GM12891 (cell line): ENCODE measurements around the gene ARF1.

Source experiments
- DNase-seq: peaks from one replicate; pipeline ENCODE4 v3.0.0; 2011; ENCODE audit warnings: low spot score; ENCODE audit not compliant: insufficient read length
- FAIRE-seq: peaks from 2 replicates; lab custom pipeline; 2011; peaks lifted over from hg19 to GRCh38; lab: Jason Lieb, UNC
- PAX5 ChIP-seq: IDR thresholded peaks from 2 replicates; pipeline ENCODE4 v1.6.1; 2011; ENCODE audit warnings: low read length, moderate library complexity, mild to moderate bottlenecking; ENCODE audit not compliant: insufficient read depth, severe bottlenecking
- POLR2A ChIP-seq: IDR thresholded peaks from 2 replicates; pipeline ENCODE4 v1.6.1; 2011; ENCODE audit warnings: low read depth, low read length, control low read depth
- POLR2AphosphoS5 ChIP-seq: IDR thresholded peaks from 2 replicates; pipeline ENCODE4 v1.6.1; 2011; ENCODE audit warnings: low read depth, low read length, control low read depth
- POU2F2 ChIP-seq: IDR thresholded peaks from 2 replicates; pipeline ENCODE4 v1.6.1; 2011; ENCODE audit warnings: low read depth, mild to moderate bottlenecking, control low read depth, low read length, moderate library complexity
- SPI1 ChIP-seq: IDR thresholded peaks from 2 replicates; pipeline ENCODE4 v1.6.1; 2011; ENCODE audit warnings: low read depth, low read length, control low read depth
- TAF1 ChIP-seq: IDR thresholded peaks from 2 replicates; pipeline ENCODE4 v1.6.1; 2011; ENCODE audit warnings: low read depth, low read length, control low read depth

The ARF1 gene

DNA sequence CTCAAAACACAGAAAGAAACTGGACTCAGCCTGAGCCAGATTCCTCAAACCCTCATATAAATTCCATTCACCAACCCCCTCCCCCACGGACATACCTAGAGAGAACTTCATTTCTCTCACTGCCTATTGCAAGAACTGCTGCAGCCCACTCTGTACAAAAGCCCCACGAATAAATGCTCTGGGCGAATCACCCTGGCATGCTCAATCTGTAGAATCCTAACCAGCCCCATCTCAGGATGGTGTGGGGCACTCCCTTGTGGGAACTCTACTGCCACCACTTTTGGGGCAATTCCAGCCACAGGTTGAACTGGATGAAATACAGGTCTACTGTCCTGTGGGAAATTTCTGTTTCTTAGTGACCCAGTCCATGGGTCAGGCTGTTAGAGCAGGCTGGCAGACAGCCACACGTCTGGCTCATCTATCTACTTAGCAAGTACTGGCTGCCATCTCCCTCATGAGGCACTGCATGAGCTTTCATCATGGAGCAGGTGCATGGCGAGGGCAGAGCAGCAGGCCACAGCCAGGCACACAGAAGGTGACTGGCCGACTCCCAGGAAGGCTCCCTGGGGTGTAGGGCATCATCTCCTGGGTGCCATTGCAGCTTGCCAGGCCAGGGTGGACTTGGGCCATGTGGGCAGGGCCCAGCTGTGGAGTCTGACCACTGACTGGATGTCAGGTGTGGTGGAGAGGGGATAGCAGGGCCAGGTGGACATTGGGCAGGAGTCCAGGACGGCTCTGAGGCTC is 22.2 kb downstream of the ARF1 start:
- FAIRE-seq = no peak
- DNase-seq = no peak
- TF ChIP-seq SPI1 = no peak
- TF ChIP-seq POLR2A = no peak
- no peak for TF ChIP-seq POU2F2
- TF ChIP-seq PAX5 = no peak
- TF ChIP-seq TAF1 = no peak
- no peak for TF ChIP-seq POLR2AphosphoS5

DNA sequence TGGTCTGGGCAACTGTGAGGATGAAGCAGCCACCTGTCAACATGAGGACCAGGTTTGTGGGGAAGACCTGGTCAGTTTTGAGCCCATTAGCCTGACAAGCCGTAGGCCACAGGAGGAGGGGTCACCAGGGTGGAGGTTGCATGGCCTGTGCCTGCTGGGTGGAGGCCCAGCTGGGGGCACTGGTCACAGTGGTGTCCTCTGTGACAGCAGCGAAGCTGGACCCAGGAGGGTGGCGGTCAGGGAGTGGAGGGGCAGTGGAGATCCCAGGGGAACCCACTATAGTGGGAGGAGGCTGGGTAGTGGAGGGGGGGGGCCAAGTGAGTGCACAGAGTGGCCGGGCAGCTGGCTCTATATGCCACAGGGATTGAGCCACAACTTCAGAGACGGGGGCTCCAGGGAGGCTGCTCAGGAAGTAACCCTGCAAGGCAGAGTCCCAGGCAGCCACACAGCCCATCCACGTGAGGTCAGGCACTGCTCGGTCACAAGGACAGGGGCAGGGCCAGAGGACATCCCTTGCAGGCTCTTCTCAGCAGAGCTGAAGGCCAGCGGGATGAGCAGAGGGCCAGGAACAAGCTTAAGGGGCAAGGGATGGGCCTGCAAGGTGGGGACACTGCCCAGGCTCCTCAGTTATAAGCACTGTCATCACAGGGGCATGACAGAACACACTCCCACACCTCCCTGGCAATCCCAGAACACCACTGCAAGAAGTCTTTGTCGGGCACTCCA is 22.9 kb downstream of the ARF1 start:
- FAIRE-seq (no peak), DNase-seq (no peak)
- TF ChIP-seq POU2F2 = no peak
- TF ChIP-seq PAX5 = no peak
- TF ChIP-seq POLR2A = no peak
- no peak; the same call in 1 of the 2 replicates for TF ChIP-seq POLR2AphosphoS5
- TF ChIP-seq SPI1 = no peak
- no peak for TF ChIP-seq TAF1

DNA sequence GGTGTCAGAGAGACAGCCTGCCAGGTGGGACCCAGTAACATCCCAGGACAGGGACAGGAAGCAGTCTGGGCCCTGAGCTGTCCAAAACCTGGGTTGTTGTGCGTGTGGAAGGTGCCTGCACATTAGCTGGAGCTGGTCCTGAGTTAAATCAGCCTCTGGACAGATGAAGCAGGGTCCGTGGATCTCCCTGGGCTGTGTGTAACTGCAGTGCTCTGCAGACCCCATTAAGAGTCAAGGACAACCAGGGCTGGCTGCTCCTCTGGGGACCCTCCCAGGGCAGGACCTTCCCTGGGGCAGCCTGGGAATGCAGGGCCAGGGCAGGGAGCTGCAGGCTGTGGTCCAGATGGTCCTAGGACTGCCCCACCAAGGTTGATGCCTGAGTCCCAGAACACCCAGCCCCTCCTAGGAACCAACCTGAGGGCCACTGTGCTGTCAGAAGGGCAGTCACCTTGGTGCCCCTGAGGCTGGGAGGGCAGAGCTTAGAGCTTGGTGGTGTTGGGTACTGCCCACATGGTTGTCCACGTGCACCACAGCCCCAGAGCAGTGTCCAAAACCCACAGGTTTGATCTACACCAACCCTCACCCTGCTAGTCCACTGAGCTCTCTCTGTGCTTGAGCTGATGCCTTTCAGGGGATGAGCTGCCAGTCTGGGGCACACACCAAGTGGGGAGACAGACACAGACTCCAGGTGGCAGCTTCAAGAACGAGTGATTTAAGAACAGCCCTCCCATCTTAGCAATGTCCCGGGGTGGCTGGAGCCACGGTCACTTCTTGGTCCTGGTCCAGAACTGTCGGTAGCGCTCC is 23.7 kb downstream of the ARF1 start:
- FAIRE-seq (no peak), DNase-seq (no peak)
- TF ChIP-seq POU2F2 = no peak
- no peak for TF ChIP-seq TAF1
- no peak for TF ChIP-seq SPI1
- no peak for TF ChIP-seq PAX5
- TF ChIP-seq POLR2AphosphoS5 = no peak
- no peak for TF ChIP-seq POLR2A

DNA sequence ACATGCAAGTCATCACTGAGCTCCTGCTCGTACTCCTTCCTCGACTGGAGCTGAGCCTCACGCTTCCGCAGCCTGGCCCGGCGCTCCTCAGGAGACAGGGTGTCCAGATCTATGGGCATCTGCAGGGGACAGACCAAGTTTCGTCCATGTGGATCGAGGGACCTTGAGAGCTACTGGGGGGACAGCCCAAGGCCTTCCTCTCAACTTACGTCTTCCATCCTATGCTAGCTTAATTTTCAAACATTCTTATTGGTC is 24.2 kb downstream of the ARF1 start:
- TF ChIP-seq POLR2A = no peak
- no peak for TF ChIP-seq SPI1
- TF ChIP-seq PAX5 = no peak
- TF ChIP-seq POLR2AphosphoS5 = no peak
- no peak for TF ChIP-seq TAF1
- no peak for TF ChIP-seq POU2F2
- FAIRE-seq (no peak), DNase-seq (no peak)

GRCh38 chr1:228107636-228108035 is 25.1 kb downstream of the ARF1 start:
- FAIRE-seq (no peak), DNase-seq (no peak)
- TF ChIP-seq PAX5 (no peak), POLR2A (no peak), POLR2AphosphoS5 (no peak), TAF1 (no peak), POU2F2 (no peak), SPI1 (no peak)

DNA sequence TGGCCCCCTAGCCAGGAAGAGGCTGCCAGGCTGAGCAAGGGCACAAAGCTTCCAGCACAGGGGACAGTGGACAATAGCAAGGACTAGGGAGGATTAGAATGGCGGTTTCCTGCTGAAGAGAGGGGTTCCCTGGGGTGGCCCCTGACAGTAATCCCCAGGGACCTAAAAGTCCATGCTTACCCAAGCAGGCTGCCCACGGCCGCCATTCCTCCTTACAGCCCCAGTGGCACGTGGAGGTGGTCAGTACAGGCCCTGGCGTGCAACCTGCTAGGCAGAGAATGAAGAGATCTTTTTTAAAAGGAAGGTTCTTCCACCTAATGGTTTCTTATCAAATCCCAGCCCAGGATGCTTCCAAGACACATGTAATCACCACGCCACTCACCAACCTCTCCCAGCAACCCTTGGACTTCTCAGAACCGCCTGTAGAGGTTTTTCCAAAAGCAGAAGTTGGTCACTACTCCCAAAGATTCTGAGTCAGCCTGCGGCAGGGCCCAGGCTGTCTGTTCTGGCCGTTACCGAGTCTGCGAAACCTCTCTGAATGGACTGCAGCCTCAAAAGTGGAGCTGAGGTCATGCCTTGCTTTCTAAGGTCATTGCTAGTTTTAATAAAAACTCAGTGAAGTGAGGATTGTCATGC is 25.7 kb downstream of the ARF1 start:
- no peak for FAIRE-seq
- TF ChIP-seq TAF1 = no peak

GRCh38 chr1:228108742-228109072 is 26.2 kb downstream of the ARF1 start:
- TF ChIP-seq POLR2A = no peak
- TF ChIP-seq POU2F2 = no peak
- no peak for TF ChIP-seq SPI1
- no peak for TF ChIP-seq PAX5
- no peak for TF ChIP-seq TAF1
- TF ChIP-seq POLR2AphosphoS5 = no peak
- FAIRE-seq (no peak), DNase-seq (no peak)

More for the DNA sequence above, 25.7 kb downstream of the ARF1 start:
- DNase-seq = no peak

GRCh38 chr1:228109073-228109961 is 26.8 kb downstream of the ARF1 start, which contains the start of gene MRPL55:
Gene MRPL55 (minus strand): TSS chr1:228109299. CDS start chr1:228108260, 1,039 bp downstream.
- FAIRE-seq (peak; percentile 100), DNase-seq (peak; percentile 91)
- peak; percentile 85 for TF ChIP-seq POLR2A
- TF ChIP-seq POLR2AphosphoS5 = peak; percentile 87
- no peak; the same call in none of the 2 replicates for TF ChIP-seq POU2F2
- peak; percentile 70; the same call in 1 of the 2 replicates for TF ChIP-seq TAF1
- TF ChIP-seq PAX5 = no peak

DNA sequence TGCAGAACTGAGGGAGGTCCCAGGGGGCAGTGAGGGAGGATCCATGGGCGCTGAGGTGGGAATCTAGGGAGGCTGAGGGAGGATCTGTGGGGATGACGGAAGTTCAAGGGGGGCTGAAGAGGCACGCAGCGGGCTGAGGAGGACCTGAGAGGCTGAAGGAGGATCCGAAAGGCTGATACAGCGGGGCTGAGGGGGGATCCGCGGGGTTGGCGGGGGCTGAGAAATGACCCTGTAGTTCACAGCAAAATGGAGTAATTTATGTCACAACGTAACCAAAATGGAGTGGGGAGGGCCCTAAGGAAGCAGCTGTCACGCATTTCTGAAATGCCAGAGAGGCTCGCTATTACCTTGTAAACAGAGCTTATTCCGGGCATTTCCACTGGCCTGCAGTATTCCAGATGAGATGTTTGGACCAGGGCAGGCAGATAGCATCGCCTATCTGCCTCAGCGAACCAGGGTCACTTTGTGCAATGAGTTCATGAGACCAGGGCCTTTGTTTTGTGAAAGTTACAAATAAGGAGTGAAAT is 27.5 kb downstream of the ARF1 start:
- peak; percentile 45 for FAIRE-seq
- DNase-seq = no peak

More for the DNA sequence above, 27.5 kb downstream of the ARF1 start:
- TF ChIP-seq POLR2AphosphoS5 (no peak), POU2F2 (0 out of 2 replicates have a peak, but pooled peaks have one; percentile 8)
